Chondrocyte (in vitro differentiated cells): ENCODE results near the gene STRN. TPM values are rescaled to one million over a fixed set of nuclear protein-coding genes. Genes with fewer than 3 reads are reported as not detected.
"Not testable (repeated sequence)": the region's sequence is repeated elsewhere in the genome, so short reads cannot be mapped to it uniquely, and the experiment has no call there.

Experiments
- DNase-seq: peaks from one replicate; pipeline ENCODE4 v3.0.0; 2021; ENCODE audit warnings: mixed read lengths, low spot score
- H3K27ac Mint-ChIP-seq: one replicate; pipeline ENCODE4 v1.8.0; 2021; ENCODE audit warnings: mild to moderate bottlenecking, moderate library complexity, mixed read lengths; ENCODE audit not compliant: unreplicated experiment
- H3K27me3 Mint-ChIP-seq: 2 replicates; pipeline ENCODE4 v1.8.0; 2021; ENCODE audit warnings: low read depth, mixed read lengths
- H3K36me3 Mint-ChIP-seq: 2 replicates; pipeline ENCODE4 v1.8.0; 2021; ENCODE audit warnings: low read depth, mixed read lengths
- H3K4me1 Mint-ChIP-seq: 2 replicates; pipeline ENCODE4 v1.8.0; 2021; ENCODE audit warnings: low read depth, mild to moderate bottlenecking, mixed read lengths
- H3K4me3 Mint-ChIP-seq: one replicate; pipeline ENCODE4 v1.8.0; 2021; ENCODE audit warnings: mild to moderate bottlenecking, moderate library complexity, mixed read lengths; ENCODE audit not compliant: unreplicated experiment
- H3K9me3 Mint-ChIP-seq: 2 replicates; pipeline ENCODE4 v1.8.0; 2021; ENCODE audit warnings: low read depth, mixed read lengths
- total RNA-seq: library from RNA; stranded (reverse); gene quantifications from 3 replicates; pipeline ENCODE4 v1.2.1, GENCODE V29; 2021
- TF ChIP-seq, protein P1 (sequence below): fragments of 200-600 bp; sonication (generic); IDR thresholded peaks from 2 replicates; pipeline ENCODE4 v1.5.0; 2021; ENCODE audit warnings: antibody characterized with exemption, mild to moderate bottlenecking, moderate library complexity

STRN gene
- total RNA-seq, 1 donor from 2014 or later, result 27.5 TPM

DNA sequence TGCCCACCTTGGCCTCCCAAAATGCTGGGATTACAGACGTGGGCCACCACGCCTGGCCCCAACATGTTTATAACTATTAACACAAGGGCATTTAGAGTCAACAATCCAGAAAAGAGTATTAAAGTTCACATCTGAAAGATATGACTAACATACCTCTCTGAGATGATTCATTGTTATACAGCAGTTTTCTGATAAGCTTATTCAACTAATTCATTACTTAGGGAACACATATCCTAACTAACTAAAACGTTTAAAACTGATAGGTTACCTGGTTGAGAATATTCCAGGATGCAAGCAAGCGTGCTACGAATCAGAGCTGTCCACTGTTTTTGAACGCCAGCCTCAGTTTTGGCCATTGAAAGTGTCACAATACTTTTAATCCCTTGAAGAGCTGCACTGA lies 34.0 kb upstream of the STRN start:
- H3K36me3 Mint-ChIP-seq, result peaks cover 23% of the 10 kb centered on the region
- no peak for DNase-seq

DNA sequence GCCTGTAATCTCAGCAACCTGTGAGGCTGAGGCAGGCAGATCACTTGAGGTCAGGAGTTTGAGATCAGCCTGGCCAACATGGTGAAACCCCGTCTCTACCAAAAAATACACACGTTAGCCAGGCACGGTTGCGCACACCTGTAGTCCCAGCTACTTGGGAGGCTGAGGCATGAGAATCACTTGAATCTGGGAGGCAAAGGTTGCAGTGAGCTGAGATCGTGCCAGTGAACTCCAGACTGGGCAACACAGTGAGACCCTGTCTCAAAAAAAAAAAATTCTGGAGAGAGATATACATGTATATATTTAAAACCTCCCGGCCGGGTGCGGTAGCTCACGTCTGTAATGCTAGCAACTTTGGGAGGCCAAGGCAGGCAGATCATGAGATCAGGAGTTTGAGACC lies 33.1 kb upstream of the STRN start:
- H3K4me3 Mint-ChIP-seq, DNase-seq: not testable (repeated sequence)
- H3K36me3 Mint-ChIP-seq, result peaks cover 17% of the 10 kb centered on the region

More for the DNA sequence above, 34.0 kb upstream of the STRN start:
- Mint-ChIP-seq H3K9me3 (no peaks in the 10 kb centered on the region), H3K27me3 (no peaks in the 10 kb centered on the region), H3K27ac (no peak overlapping the region), H3K4me3 (no peak overlapping the region), H3K4me1 (no peaks in the 10 kb centered on the region)
- TF ChIP-seq, protein P1, sequence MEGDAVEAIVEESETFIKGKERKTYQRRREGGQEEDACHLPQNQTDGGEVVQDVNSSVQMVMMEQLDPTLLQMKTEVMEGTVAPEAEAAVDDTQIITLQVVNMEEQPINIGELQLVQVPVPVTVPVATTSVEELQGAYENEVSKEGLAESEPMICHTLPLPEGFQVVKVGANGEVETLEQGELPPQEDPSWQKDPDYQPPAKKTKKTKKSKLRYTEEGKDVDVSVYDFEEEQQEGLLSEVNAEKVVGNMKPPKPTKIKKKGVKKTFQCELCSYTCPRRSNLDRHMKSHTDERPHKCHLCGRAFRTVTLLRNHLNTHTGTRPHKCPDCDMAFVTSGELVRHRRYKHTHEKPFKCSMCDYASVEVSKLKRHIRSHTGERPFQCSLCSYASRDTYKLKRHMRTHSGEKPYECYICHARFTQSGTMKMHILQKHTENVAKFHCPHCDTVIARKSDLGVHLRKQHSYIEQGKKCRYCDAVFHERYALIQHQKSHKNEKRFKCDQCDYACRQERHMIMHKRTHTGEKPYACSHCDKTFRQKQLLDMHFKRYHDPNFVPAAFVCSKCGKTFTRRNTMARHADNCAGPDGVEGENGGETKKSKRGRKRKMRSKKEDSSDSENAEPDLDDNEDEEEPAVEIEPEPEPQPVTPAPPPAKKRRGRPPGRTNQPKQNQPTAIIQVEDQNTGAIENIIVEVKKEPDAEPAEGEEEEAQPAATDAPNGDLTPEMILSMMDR, result no peak

DNA sequence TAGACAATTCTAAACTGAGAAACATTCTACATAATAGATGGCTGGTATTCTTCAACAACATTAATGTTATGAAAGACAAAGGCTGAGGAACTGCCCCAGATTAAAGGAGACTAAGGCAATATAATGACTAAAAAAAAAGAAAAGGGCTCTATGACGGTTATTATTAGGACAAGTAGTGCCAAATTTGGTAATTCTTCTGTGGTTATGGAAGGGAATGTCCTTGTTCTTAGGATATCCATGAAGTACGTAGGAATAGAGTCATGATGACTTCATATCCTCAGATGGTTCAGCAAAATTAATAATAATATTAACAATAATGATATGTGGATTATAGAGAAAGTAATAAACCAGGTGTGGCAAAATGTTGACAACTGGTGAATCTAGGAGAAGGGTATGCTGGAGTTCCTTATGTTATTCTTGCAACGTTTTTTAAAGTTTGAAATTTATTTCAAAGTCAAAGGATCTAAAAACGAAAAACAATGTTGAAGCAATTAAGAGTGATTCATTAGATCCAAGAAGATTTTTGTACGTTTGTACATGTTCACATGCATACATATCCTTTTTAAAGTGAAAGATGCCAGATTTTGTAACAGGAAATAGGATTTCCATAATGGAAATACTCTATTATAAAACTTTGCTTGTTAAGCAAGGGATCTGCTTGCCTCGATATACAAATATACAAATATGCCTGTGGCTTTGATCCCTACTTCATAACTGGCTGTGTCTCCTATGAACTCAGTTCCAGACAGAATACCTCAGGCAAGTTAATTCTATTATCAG lies 27.7 kb upstream of the STRN start:
- Mint-ChIP-seq H3K27ac (no peak overlapping the region), H3K4me1 (no peaks in the 10 kb centered on the region), H3K36me3 (peaks cover 18% of the 10 kb centered on the region), H3K9me3 (no peaks in the 10 kb centered on the region), H3K27me3 (no peaks in the 10 kb centered on the region), H3K4me3 (no peak overlapping the region)
- TF ChIP-seq, protein P1, result no peak
- DNase-seq, result no peak

More for the DNA sequence above, 33.1 kb upstream of the STRN start:
- not testable (repeated sequence) for H3K9me3 Mint-ChIP-seq, H3K4me1 Mint-ChIP-seq, H3K27ac Mint-ChIP-seq, H3K27me3 Mint-ChIP-seq

DNA sequence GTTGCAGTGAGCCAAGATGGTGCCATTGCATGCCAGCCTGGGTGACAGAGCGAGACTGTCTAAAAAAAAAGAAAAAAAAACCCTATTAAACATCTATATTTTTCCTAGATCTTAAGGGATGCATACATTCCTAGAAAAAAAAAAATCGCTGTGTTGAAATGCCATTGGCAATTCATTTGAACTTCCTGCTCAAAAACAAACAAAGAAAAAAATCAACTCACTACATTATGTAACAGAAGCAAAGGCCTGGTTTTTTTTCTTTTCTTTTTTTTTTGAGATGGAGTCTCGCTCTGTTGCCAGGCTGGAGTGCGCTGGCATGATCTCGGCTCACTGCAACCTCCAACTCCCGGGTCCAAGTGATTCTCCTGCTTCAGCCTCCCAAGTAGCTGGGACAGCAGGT lies 21.7 kb upstream of the STRN start:
- H3K36me3 Mint-ChIP-seq, result peaks cover 12% of the 10 kb centered on the region
- H3K4me1 Mint-ChIP-seq, result no peaks in the 10 kb centered on the region
- no peaks in the 10 kb centered on the region for H3K9me3 Mint-ChIP-seq
- no peak for DNase-seq
- TF ChIP-seq, protein P1, result no peak
- no peak overlapping the region for H3K27ac Mint-ChIP-seq
- no peaks in the 10 kb centered on the region for H3K27me3 Mint-ChIP-seq
- no peak overlapping the region for H3K4me3 Mint-ChIP-seq

DNA sequence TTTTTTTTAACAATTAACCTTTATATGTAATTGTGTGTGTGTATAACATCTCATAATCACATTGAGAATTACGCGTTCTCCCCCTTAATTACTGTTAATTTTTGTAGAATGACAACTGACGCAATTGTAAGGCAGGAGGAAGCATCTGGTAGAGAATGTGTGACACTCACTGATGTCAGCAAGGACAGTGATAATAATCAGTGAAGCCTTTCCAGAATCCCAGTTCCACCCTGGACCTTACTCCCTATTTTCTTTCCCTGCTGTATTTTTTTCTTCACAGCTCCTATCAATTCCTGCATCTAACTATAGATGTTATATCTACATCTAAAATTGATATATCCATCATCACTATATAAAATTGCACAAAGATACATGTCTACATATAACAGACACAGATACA lies 16.1 kb upstream of the STRN start:
- peaks cover 17% of the 10 kb centered on the region for H3K36me3 Mint-ChIP-seq
- no peaks in the 10 kb centered on the region for H3K9me3 Mint-ChIP-seq
- H3K27me3 Mint-ChIP-seq, result no peaks in the 10 kb centered on the region
- H3K4me1 Mint-ChIP-seq, result no peaks in the 10 kb centered on the region
- no peak for DNase-seq
- TF ChIP-seq, protein P1, result no peak
- no peak overlapping the region for H3K4me3 Mint-ChIP-seq
- no peak overlapping the region for H3K27ac Mint-ChIP-seq

DNA sequence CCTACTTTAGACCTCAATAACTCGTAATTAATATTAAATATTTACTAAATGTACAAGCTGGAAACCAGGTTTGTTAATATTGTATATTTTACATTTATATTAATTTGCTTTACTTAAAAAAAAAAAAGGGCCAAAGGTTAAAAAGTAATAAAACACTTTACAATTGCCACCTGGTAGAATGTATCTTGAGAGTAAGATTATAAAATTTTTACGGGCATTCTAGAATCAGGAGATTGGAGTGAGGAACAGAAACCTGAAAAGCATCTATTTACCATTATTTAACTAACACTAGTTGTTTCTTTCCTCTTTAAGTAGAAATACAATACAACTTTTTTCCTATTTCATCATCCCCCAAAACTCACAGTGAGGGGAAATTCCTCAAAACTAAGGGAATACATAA lies 15.6 kb upstream of the STRN start:
- H3K27ac Mint-ChIP-seq, result no peak overlapping the region

DNA sequence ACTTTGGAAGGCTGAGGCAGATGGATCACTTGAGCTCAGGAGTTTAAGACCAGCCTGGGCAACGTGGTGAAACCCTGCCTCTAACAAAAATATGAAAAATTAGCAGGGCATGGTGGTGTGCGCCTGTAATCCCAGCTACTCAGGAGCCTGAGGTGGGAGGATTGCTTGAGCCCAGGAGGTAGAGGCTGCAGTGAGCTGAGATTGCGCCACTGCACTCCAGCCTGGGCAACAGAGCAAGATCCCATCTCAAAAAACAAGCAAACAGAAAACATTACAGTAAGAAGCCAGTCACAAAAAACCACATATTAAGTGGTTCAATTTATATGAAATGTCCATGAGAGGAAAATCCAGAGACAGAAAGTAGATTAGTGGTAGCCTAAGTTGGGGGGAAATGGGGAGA lies 12.7 kb upstream of the STRN start:
- H3K27ac Mint-ChIP-seq, DNase-seq, H3K4me1 Mint-ChIP-seq, H3K27me3 Mint-ChIP-seq, H3K4me3 Mint-ChIP-seq, H3K9me3 Mint-ChIP-seq: not testable (repeated sequence)
- H3K36me3 Mint-ChIP-seq, result peaks cover 14% of the 10 kb centered on the region

More for the DNA sequence above, 15.6 kb upstream of the STRN start:
- TF ChIP-seq, protein P1, result no peak
- H3K27me3 Mint-ChIP-seq, result no peaks in the 10 kb centered on the region
- H3K36me3 Mint-ChIP-seq, result peaks cover 17% of the 10 kb centered on the region
- DNase-seq, result no peak
- no peaks in the 10 kb centered on the region for H3K9me3 Mint-ChIP-seq
- no peaks in the 10 kb centered on the region for H3K4me1 Mint-ChIP-seq
- no peak overlapping the region for H3K4me3 Mint-ChIP-seq
